ENCODE results near the gene ITGAV.
A peak's percentile ranks its signal among the peaks of the same experiment; 100 is the strongest.
"Not testable (repeated sequence)": the region's sequence is repeated elsewhere in the genome, so short reads cannot be mapped to it uniquely, and the experiment has no call there.

Gene ITGAV

DNA sequence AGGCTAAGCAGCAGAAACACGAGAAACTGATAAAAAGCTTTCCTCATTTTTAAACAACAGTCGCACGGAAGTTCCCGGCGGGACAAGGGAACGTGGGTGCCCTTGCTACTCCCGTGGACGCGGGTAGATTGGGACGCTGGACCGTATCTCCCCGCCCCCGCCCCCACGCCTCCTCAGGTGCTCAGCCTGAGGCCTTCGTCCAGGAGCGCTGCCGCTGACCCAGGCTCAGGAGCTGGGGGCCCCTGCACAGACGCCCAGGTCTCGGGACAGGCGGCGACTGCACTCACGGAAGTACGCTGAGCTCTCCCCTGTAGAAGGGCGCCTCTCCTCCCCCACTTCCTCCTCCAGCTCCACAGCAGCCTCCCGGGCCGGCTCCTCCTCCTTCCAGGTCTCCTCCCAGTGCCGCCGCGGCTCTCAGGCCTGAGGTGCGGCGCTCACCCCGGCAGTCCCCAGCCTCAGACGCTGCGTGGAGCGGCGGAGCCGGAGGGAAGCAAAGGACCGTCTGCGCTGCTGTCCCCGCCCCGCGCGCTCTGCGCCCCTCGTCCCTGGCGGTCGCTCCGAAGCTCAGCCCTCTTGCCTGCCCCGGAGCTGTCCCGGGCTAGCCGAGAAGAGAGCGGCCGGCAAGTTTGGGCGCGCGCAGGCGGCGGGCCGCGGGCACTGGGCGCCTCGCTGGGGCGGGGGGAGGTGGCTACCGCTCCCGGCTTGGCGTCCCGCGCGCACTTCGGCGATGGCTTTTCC, at the start of gene ITGAV:
Gene ITGAV (plus strand): TSS at position 445 of the 738 bp plus-strand sequence. CDS start 283 bp downstream, at position 728.
- DNase-seq = peak; percentile 83

DNA sequence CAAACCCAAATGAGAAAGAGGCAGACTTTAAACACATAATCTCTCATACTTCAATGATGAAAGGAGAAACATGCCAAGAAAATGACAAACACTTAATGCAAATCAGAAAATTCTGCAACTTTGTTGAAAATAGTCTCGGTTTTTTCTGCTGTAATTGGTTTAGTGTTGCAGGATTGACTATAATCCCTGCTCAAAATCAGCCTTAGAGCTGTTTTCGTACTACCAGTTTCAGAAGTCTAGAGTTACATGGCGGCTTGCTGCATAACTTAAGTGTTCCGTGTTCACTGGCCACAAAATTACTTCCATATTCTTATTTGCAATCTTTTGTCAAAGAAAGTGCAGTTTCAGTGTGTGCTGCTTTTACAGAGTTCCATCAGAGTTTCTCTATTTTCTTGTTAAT, 48.9 kb upstream of the ITGAV start:
- no peak for DNase-seq

DNA sequence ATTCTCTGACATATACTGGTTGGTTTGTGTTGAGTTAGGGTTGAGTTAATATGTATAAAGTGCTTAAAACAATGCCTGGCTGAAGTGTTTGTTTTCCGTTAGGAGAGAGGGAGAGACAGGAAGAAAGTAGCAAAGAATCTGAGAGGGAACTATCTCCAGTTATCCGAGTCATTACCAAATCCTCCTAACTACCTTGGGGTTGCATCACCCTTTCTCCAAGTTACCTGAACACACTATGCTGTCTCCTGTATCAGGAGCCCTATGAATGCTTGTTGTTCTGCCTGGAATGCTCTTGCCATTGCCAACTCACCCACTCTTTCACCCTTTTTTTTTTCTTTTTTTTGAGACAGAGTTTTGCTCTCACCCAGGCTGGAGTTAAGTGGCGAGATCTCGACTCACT, 47.9 kb upstream of the ITGAV start:
- no peak for DNase-seq

DNA sequence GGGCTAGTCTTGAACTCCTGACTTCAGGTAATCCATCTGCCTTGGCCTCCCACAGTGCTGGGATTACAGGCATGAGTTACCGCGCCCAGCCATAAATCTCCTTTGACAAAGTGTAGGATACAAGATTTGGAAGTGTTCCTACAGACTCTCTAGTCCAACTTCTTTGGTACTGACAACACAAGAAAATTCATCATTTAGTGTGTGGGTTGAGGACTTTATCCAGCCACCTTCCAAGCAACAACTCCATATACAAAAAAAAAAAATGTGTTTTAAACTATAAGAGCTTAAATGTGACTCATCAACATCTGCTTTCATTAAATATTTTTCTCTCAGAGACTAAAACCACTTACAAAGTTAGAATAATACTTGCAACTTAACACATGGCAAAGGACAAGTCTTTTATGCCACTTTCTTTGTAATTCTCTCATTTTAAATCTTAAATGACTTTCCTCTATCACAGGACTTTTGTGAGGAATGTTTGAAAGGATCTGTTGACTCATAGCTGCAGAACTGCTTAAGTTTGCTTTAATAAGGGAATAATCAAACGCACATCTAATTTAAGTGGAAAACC, 46.2 kb upstream of the ITGAV start:
- no peak for DNase-seq

DNA sequence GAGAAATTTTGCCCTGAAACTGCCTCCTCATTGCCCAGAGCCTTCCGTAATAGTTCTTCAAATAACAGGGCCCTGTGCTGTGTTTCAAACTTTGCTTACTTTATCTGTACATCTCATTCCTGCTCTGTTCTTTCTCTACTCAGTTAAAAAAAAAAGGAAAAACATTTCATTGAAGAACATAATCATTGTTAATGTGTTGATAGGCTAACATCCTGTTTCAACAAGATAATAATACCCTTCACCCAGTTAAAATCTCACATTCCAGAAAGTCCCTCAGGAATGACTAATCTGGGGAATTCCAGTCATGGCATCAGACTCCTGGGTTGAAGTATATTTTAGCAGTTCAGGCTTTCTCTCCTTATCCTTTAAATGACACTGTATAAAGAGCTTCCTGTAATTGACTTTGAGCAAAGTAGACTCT, 45.6 kb upstream of the ITGAV start:
- no peak for DNase-seq

DNA sequence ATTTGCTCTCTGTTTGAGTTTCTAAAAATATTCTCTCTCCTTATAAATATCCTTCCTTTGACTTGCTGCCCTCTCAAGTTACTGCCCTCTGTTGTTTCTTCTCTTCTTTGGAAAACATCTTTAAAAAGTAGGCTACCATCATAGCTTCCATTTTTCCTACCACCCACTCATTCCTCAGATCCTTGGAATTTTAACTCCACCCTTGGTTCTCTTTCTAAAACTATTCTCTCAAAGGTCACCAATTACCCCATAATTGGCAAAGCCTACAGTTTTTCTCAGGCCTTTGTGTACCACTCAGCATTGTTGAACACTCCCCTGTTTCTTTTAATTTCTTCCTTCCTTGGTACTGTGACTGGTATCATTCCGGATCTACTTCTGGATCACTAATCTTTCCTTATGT, 43.0 kb upstream of the ITGAV start:
- no peak for DNase-seq

DNA sequence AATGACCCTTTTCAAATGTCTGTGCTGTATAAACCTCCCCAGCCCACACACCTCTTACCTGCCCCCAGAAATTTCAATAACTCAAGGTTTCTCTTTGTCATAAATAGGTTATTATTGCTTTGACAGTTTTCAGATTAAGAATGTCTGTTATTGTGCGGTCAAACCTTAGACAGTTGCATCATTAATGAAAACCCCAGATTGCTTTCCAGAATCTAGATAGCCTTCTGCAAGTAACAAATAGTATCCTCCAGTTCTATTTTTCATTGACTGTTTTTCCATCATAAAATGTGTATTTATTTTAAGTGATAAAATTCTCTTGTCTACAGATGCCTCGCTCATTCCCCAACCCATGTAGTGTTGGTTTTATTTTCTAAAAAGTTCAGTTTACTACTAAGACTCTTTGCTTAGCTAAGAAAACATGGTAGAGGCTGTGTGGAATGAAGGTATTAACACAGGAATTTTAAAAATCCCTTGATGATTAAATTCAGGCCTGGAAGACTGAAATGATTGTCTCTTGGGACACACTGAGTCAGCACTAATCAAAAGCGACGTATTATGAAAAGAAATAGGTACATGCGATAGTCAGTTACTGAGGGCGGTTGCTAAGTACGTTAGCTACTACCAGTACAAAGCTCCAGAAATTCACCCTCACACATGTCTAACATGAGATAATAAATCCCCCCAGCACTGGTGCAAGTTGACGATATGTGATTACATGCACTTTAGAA, 38.4 kb upstream of the ITGAV start:
- no peak for DNase-seq

DNA sequence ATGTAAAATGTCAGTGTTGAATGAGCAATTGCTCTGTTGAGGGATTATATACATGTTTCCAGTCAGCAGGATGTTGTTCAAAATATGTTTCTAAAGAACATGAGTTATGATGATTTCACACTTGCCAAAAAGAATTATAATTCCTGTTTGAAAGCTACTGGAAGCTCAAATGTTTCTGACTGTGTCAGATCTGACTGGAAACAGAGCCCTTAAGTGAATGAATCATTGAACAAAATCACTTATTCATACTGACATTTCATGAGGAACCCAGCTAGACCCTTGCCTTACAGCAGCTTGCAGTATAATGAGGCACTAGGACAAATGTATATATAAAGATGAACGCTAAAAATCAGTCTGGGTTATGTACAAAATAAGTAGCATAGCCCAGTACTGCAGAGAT, 35.4 kb upstream of the ITGAV start:
- DNase-seq = no peak

DNA sequence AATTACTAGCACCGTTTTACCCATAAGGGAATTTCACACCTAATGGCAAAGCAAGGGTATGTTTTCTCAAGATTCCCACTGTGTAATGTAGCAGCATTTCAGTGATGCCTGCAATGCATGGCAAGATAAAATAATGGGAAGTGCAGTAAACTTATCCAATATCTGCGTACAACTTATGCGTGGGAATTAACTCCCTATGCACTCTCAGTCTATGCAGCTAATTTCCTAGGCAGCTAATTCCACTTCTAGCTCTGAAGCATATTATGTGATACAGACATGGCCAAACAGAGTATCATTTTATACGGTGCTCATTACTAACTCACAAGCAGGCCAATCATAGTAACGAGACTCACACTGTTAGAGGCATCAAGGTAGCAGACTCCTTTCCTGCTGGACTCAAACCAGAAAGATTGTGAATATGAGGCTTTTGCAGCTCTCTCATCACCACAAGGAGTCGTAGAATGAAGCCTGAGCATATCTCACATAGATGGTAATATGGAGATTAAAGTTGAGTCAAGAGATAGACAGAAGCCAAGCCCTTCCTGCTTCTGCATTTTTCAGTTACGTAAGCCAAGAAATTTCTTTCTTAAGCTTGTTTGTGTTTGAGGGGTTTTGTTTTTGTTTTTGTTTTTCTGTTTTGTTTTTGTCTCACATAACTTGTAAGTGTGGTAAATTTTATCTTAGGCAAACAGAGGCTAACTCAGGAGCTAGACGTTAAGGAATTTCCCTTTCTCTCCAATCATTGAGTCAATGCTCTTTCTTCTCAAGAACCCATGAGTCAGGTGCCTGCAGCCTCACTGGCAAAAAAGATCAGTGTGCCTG, 34.8 kb upstream of the ITGAV start:
- DNase-seq = no peak

DNA sequence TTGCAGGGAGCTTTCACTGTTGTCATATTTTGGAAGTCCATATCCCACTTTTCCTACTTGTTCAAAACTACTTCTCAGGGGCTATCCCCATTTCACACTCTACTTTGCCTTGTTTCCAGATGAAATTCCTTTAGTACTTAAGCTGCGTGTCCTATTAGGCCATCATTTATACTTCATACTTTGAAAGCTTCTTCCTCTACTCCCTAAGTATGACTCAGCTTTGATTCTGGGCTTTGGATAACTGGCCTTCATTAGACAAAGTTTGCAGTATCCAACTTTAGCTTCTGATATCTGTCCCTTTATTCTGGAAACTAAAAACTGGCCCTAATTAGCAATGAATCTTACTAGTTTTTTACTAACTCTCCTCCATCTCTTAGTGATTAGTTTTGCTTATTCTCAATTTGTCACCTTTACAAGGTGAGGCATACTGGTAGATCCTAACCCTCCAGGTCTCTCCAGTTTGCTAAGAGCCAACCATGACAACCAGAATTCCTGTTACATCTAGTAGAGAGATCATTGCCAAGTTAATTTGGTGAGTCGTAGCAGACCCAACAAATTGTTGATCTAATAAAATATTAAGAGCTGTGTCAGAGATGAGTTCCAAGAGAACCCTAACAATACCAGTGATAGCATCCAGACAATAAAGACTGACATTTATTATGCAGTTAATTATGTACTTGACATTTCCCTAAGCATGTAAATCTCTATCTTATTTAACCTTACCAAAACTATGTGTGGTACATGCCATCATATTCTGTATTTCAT, 31.2 kb upstream of the ITGAV start:
- DNase-seq = no peak

DNA sequence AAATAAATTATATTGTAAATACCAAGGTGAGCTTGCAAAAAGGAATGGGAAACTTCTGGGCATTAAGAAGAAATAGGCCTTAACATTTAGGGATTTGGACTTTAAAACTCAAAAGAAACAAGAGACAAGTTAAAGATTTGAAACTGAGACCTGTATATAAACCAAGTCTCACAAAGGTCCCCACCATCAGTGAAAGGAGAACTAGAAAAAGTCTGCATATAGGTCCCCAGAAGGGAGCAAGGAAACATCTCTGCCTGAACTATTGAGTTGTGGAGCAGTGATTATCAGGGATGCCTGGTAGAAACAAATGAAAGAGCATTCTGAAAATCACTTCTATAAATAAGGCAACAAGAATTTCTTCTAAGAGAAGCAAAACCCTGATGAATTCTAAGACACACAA, 30.5 kb upstream of the ITGAV start:
- DNase-seq = no peak

DNA sequence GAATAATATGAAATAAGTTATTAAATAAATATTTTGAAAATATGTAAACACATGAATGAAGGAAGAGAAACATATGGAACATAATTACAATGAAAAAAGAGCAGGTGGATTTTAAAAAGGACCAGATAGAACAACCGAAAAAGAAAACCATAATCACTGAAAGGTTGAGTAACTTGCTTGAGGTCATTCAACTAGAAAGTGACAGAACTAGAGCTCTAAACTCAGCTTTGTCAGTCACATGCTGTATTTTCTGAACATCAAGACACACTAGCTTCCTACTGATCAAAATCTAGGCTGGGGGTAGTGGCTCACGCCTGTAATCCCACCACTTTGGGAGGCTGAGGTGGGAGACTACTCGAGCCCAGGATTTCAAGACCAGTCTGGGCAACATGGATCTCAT, 30.0 kb upstream of the ITGAV start:
- no peak for DNase-seq

DNA sequence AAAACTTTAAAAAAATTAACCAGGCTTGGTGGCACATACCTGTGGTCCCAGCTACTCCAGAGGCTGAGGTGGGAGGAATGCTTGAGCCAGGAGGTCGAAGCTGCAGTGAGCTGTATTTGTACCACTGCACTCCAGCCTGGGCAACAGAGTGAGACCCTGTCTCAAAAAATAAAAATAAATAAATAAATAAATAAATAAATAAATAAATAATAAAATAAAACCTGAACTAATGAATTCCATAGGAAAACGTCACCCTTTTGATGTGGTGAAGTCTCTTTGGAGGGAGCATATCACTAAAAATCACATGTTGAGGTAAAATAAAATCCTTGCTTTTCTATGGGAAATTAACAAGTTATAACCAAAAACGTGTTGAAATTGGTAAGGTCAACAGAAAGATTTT, 29.6 kb upstream of the ITGAV start:
- DNase-seq = no peak

DNA sequence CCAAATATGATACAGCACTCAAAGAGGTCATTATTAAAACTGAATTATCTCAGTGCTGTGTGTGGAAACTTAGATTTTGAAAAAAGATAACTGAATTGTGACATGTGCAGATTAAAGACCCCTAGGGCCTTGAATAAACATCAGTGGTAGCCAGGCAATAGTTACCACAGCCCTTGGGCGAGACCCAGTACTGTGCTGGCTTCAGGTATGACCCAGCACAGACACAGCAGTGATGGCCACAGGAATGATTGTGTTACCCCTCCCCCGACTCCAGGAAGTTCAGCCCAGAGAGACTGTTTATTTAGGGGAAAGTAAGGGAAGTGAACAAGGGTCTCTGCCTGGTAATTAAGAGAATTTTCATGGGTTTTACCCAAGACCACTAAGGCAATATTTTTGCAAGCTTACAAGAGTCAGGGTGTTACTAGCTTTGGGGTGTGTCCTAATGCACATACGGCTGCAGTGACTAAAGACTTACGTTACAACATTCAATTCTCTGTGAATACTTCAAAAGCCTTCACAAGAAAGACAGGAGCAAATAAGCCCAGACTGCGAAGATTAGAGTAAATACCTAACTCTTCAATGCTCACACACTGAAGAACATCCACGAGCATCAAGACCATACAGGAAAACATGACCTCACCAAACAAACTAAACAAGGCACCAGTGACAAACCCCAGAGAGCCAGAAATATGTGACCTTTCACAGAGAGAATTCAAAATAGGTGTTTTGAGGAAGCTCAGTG, 28.2 kb upstream of the ITGAV start:
- no peak for DNase-seq

DNA sequence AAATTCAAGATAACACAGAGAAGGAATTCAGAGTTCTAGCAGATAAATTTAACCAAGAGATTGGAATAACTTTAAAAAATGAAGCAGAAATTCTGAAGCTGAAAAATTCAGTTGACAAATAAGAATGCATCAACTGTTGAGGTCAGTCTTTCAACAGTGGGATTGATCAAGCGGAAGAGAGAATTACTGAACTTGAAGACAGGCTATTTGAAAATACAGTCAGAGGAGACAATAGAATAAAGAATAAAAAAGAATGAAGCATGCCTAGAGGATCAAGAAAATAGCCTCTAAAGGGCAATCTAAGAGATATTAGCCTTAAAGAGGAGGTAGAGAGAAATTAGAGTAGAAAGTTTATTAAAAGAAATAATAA, 27.7 kb upstream of the ITGAV start:
- no peak for DNase-seq

DNA sequence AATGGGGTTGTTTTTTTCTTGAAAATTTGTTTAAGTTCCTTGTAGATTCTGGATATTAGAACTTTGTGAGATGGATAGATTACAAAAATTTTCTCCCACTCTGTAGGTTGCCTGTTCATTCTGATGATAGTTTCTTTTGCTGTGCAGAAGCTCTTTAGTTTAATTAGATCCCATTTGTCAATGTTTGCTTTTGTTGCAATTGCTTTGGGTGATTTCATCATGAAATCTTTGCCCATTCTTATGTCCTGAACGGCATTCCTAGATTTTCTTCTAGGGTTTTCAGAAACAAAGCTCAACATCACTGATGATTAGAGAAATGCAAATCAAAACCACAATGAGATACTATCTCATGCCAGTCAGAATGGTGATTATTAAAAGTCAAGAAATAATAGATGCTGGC, 21.3 kb upstream of the ITGAV start:
- not testable (repeated sequence) for DNase-seq

DNA sequence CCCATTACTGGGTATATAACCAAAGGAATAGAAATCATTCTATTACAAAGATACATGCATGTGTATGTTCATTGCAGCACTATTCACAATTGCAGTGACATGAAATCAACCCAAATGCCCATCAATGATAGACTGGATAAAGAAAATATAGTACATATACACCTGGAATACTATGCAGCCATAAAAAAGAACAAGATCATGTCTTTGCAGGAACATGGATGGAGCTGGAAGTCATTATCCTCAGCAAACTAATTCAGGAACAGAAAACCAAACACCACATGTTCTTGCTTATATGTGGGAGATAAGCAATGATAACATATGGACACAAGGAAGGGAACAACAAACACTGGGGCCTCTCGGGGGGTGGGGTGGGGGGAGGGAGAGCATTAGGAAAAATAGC, 20.7 kb upstream of the ITGAV start:
- DNase-seq = not testable (repeated sequence)

DNA sequence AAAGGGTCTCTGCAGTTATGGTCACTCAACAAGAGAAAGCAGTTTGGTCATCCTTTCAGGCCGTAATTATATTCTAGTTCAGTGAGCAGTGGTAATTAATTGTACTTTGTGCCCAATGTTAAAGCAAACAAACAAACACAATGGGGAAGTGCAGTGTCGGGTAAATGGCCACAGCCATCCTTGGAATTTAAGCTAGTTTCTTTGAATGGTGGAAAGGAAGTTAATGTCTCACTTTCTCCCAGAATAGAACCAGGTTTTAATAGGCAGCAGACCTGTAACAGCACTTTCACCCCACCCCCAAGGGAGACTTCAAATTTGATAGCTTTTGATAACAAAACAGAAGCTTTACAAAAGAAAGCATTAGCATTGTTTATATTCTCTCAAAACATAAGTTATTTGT, 20.0 kb upstream of the ITGAV start:
- no peak for DNase-seq

DNA sequence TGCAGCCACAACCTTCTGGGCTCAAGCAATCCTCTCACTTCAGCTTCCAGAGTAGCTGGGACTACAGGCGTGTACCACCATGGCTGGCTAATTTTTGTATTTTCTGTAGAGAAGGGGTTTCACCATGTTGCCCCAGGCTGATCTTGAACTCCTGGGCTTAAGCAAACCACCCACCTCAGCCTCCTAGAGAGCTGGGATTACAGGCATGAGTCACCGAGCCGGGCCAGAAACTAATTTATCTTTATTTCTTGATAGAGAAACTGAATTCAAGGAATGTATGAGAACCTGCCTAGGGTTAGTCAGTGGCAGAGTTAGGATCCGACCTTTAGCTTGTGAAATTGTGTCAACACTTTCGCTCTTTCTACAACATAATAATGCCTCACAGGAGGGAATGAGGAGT, 19.3 kb upstream of the ITGAV start:
- DNase-seq = no peak

DNA sequence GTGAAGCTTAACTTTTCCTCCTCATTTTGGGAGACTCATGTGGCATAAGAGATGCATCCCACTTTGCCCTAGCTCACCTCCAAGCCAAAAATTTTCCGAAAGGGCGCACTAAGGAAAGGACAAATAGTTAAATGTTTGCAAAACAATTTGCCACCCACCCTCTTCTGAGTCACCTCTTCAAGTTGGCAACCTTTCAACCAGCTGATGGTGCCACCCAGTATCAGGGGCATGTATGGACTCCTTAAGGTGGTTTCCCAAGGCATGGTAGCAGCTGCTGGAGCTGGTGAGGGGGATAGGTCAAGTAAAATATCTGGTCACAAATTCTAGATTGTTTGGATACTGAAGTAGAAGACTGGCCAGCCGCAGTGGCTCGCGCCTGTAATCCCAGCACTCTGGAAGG, 17.2 kb upstream of the ITGAV start:
- no peak for DNase-seq

DNA sequence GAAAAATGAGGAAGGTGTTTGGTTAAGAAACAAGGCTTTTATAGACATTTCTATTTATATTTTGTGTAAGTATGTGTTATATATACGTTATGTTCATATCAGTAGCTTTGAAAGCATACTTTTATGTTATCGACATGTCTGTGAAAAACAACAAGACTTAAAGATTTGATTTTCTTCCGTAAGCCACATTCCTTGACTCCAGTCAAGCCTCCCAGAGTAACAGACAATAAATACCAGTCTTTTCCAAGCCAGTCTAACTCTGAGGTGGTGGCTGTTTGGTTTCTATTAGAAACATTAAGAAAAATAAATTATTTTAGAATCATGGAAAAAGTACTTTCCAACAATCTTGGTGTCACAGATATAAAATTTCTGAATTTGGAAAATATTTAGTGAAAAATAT, 16.3 kb upstream of the ITGAV start:
- DNase-seq = no peak

DNA sequence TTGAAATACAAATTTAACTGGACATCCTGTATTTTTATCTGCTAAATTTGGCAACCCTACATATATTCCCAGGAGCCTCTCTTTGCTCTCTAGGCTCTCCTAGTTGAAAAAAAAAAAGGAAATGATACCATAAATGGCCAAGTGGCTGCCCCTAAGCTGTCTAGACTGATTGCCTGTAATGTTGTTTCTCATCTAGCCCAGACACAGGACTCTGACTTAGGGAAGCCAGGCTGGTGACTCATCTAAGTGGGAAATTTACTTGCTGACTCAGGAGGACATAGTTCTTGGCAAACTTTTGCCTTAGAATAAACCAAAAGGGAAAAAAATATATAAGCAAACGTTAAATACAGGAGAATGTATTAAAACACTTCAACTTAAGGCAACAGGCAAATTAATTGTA, 14.6 kb upstream of the ITGAV start:
- DNase-seq = no peak
